HS-5 (cell line): Measurements from ENCODE around the gene CEP164.

Experiments
- DNase-seq: peaks from one replicate; pipeline ENCODE4 v3.0.0-alpha.2; 2012; ENCODE audit warnings: low read depth

Gene CEP164

GRCh38 chr11:117420598-117420997 lies 92.9 kb downstream of the CEP164 start:
- no peak for DNase-seq

- no peak for DNase-seq
Measured at GRCh38 chr11:117421041-117421440, 93.4 kb downstream of the CEP164 start.

- no peak for DNase-seq
Measured at GRCh38 chr11:117421476-117421875, 93.8 kb downstream of the CEP164 start.

GRCh38 chr11:117423046-117423575 lies 95.5 kb downstream of the CEP164 start:
- DNase-seq, result no peak

GRCh38 chr11:117424781-117425180 lies 97.1 kb downstream of the CEP164 start:
- no peak for DNase-seq

GRCh38 chr11:117425679-117426296 lies 98.1 kb downstream of the CEP164 start:
- DNase-seq, result no peak

- DNase-seq, result no peak
Measured at GRCh38 chr11:117426297-117426685, 98.6 kb downstream of the CEP164 start.

GRCh38 chr11:117426941-117427340 lies 99.3 kb downstream of the CEP164 start:
- DNase-seq, result no peak

- no peak for DNase-seq
Measured at GRCh38 chr11:117427356-117427874, 99.8 kb downstream of the CEP164 start.

- DNase-seq, result no peak
Measured at GRCh38 chr11:117428186-117428855, 100.7 kb downstream of the CEP164 start.

GRCh38 chr11:117428856-117429229 lies 101.2 kb downstream of the CEP164 start:
- DNase-seq, result no peak

GRCh38 chr11:117430293-117430955 lies 102.8 kb downstream of the CEP164 start:
- no peak for DNase-seq

GRCh38 chr11:117431436-117431835 lies 103.8 kb downstream of the CEP164 start:
- DNase-seq, result no peak

- DNase-seq, result no peak
Measured at GRCh38 chr11:117433717-117434116, 106.1 kb downstream of the CEP164 start.

- no peak for DNase-seq
Measured at GRCh38 chr11:117434481-117434880, 106.8 kb downstream of the CEP164 start.

GRCh38 chr11:117435326-117435725 lies 107.7 kb downstream of the CEP164 start:
- DNase-seq, result no peak

- DNase-seq, result no peak
Measured at GRCh38 chr11:117437041-117437790, 109.6 kb downstream of the CEP164 start.

- no peak for DNase-seq
Measured at GRCh38 chr11:117437791-117438130, 110.1 kb downstream of the CEP164 start.

- DNase-seq, result no peak
Measured at GRCh38 chr11:117438371-117439000, 110.8 kb downstream of the CEP164 start.

- DNase-seq, result no peak
Measured at GRCh38 chr11:117439256-117439655, 111.6 kb downstream of the CEP164 start.

- no peak for DNase-seq
Measured at GRCh38 chr11:117440258-117440657, 112.6 kb downstream of the CEP164 start.
